ENCODE results near the gene WDR7. TPM values are rescaled to one million over a fixed set of nuclear protein-coding genes. Genes with fewer than 3 reads are reported as not detected.

Gene WDR7
- total and polyA plus RNA-seq, 3 experiments from 2014 or later: 20.5 to 21.9 (median 20.6) TPM

DNA sequence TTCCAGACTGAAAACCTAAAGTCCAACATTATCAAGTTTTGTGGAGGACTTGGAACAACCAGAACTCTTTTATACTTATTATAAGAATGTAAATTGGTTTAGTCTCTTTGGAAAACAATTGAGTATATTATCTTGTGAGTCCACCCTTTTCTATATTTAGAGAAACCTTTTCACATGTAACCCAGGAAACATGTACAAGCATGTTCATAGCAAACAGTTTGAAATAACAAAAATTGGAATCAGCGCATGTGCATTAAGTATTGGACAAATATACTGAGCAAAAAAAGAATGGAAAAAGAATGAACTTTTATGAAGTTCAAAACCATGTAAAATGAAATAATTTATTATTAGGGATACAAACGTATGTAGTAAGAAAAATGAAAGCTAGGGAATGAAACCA is 246.0 kb downstream of the WDR7 start:
- H3K27me3 ChIP-seq (ENCODE audit: insufficient read depth, low read length, poor library complexity, severe bottlenecking): no peaks in the 10 kb centered on the region

DNA sequence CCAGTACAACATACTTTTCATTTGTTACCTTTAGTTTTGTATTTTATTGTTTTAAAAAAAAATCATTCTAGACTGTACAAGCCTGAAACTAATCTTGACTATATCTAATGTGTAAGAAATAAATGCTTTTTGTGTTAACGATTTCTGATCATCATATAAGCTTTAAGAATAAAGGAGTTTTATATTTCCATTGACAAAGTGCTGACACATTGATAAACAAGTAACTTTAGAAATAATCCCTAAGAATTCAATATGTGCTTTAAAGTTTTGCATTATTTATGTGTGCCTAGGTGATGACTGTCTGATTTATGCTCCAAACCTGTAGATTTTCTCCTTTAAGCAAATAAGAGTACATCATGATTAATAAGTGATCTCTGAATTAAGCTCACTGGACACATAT is 248.5 kb downstream of the WDR7 start:
- H3K36me3 Mint-ChIP-seq: peaks cover 0 to 2% (median 1%) of the 10 kb centered on the region in 3 donors
- H3K27me3 ChIP-seq (ENCODE audit: insufficient read depth, low read length, poor library complexity, severe bottlenecking): no peaks in the 10 kb centered on the region
- H3K4me3 ChIP-seq (ENCODE audit: low read length): no peak overlapping the region
- no peaks in the 10 kb centered on the region for H3K27me3 Mint-ChIP-seq
- POLR2A ChIA-PET: no interaction called here
- no peak overlapping the region for H3K4me3 Mint-ChIP-seq
- H3K36me3 ChIP-seq (ENCODE audit: insufficient read depth, low read length): no peaks in the 10 kb centered on the region
- H3K27ac Mint-ChIP-seq: no peak overlapping the region
- CTCF ChIA-PET: no interaction called here
- no peak for DNase-seq
- H3K27ac ChIP-seq (ENCODE audit: low read depth, low read length): no peak overlapping the region
- peaks cover 5% of the 10 kb centered on the region for H3K4me1 ChIP-seq (ENCODE audit: insufficient read depth, low read length)
- H3K9me3 Mint-ChIP-seq: no peaks in the 10 kb centered on the region
- H3K4me1 Mint-ChIP-seq: peaks cover 11 to 27% (median 21%) of the 10 kb centered on the region in 3 donors
- H3K9me3 ChIP-seq (ENCODE audit: low read length): no peaks in the 10 kb centered on the region

More for the DNA sequence above, 246.0 kb downstream of the WDR7 start:
- CTCF ChIA-PET: no interaction called here
- no peak overlapping the region for H3K4me3 Mint-ChIP-seq
- H3K27ac Mint-ChIP-seq: no peak overlapping the region
- peaks cover 0 to 4% (median 4%) of the 10 kb centered on the region in 3 donors for H3K36me3 Mint-ChIP-seq
- peaks cover 7 to 21% (median 19%) of the 10 kb centered on the region in 3 donors for H3K4me1 Mint-ChIP-seq
- Histone ChIP-seq H3K36me3 (ENCODE audit: insufficient read depth, low read length) (no peaks in the 10 kb centered on the region), H3K9me3 (ENCODE audit: low read length) (no peaks in the 10 kb centered on the region), H3K4me1 (ENCODE audit: insufficient read depth, low read length) (peaks cover 5% of the 10 kb centered on the region), H3K4me3 (ENCODE audit: low read length) (no peak overlapping the region), H3K27ac (ENCODE audit: low read depth, low read length) (no peak overlapping the region)
- no peak for DNase-seq
- POLR2A ChIA-PET: no interaction called here
- H3K27me3 Mint-ChIP-seq: no peaks in the 10 kb centered on the region
- no peaks in the 10 kb centered on the region for H3K9me3 Mint-ChIP-seq

DNA sequence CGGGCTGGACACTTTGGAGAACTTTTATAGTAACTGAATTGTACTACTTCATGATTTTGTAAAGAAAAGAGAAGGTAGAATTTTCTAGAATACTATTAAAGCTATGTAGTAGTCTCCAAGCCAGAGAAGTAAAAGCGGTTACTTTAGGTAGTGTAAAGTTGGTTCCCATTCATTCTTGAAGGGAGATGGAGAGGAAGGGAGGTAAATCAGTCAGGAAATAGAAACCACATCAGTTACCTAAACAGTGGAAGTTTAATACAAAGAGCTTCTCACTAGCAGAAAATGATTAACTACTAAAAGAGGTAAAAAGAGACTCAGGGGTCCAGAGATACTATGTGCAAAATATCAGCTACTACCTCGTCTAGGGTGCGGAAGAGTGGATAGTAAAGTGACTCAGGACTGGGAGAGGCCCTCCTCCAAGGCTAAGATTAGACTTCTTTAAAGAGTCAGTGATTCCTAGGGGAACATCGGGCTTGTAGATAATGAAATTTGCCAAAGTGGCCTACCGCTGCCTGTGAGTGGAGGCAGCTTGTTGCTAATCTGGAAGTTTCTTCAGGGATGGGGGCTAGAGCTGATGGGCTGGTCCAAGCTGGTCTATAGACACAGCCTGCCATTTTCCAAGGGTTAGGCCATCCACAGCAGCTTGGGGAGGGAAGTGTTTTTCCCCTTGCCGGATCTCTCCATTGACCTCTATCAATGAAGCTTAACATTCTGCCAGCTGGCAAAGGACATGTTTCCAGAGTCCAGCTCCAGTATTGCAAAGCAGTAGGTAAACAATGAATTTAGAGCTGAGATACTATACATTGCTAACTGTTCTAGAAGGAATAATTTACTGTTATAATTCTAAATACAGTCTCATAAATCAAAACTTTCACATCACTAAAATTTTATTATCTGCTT is 249.3 kb downstream of the WDR7 start:
- CTCF ChIA-PET: no interaction called here
- Histone ChIP-seq H3K36me3 (ENCODE audit: insufficient read depth, low read length) (no peaks in the 10 kb centered on the region), H3K27me3 (ENCODE audit: insufficient read depth, low read length, poor library complexity, severe bottlenecking) (no peaks in the 10 kb centered on the region), H3K27ac (ENCODE audit: low read depth, low read length) (no peak overlapping the region), H3K4me1 (ENCODE audit: insufficient read depth, low read length) (peaks cover 5% of the 10 kb centered on the region), H3K9me3 (ENCODE audit: low read length) (no peaks in the 10 kb centered on the region), H3K4me3 (ENCODE audit: low read length) (no peak overlapping the region)
- no peaks in the 10 kb centered on the region for H3K27me3 Mint-ChIP-seq
- POLR2A ChIA-PET: no interaction called here
- H3K36me3 Mint-ChIP-seq: peaks cover 0 to 4% (median 0%) of the 10 kb centered on the region in 3 donors
- no peak for DNase-seq
- H3K27ac Mint-ChIP-seq: no peak overlapping the region
- H3K4me1 Mint-ChIP-seq: peaks cover 11 to 29% (median 21%) of the 10 kb centered on the region in 3 donors
- no peaks in the 10 kb centered on the region for H3K9me3 Mint-ChIP-seq
- no peak overlapping the region for H3K4me3 Mint-ChIP-seq

DNA sequence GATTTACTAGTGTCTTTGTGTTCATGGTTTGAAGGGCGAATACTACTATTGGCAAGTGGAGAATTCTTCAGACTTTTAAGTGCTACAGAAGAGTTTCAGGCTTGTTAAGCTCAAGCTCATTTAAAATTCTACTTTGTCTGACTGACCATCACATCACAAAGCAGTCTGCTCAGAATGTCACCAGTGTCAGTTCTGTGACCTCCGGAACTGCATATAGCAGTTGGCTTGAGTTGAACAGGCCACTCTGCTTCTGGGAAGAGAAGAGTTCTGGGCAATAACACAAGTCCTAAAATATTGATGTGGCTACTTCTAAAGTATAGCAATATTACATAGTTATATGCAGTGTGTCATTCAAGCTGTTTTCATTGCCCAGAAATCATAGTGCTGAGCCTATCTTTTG is 250.8 kb downstream of the WDR7 start:
- H3K4me3 Mint-ChIP-seq: no peak overlapping the region
- no peaks in the 10 kb centered on the region for H3K9me3 Mint-ChIP-seq
- no peak for DNase-seq
- POLR2A ChIA-PET: no interaction called here
- H3K27ac Mint-ChIP-seq: no peak overlapping the region
- H3K27me3 Mint-ChIP-seq: no peaks in the 10 kb centered on the region
- Histone ChIP-seq H3K4me3 (ENCODE audit: low read length) (no peak overlapping the region), H3K36me3 (ENCODE audit: insufficient read depth, low read length) (no peaks in the 10 kb centered on the region), H3K4me1 (ENCODE audit: insufficient read depth, low read length) (peaks cover 5% of the 10 kb centered on the region), H3K27ac (ENCODE audit: low read depth, low read length) (no peak overlapping the region), H3K9me3 (ENCODE audit: low read length) (no peaks in the 10 kb centered on the region), H3K27me3 (ENCODE audit: insufficient read depth, low read length, poor library complexity, severe bottlenecking) (no peaks in the 10 kb centered on the region)
- peaks cover 11 to 29% (median 21%) of the 10 kb centered on the region in 3 donors for H3K4me1 Mint-ChIP-seq
- CTCF ChIA-PET: no interaction called here
- peaks cover 4 to 9% (median 5%) of the 10 kb centered on the region in 3 donors for H3K36me3 Mint-ChIP-seq

DNA sequence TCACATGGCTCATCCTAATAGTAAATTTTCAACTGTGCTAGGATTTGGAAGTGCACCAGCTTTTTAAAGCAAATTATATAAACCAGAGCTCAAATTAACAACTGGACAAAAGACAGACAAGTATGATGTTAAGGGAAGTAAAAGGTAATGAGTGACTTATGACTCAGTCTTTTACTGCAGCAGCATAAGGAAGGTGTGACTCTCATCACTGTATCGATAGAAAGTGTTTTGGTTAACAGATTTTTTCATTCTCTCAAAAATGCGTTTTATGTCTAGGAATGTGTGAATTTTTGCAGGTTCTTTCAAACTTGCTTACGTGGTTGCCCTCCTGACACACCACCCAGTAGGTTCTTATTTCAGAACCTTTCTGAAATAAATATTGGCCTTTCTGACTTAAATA is 251.5 kb downstream of the WDR7 start:
- H3K27ac Mint-ChIP-seq: no peak overlapping the region
- no peaks in the 10 kb centered on the region for H3K27me3 Mint-ChIP-seq
- H3K36me3 Mint-ChIP-seq: peaks cover 4 to 12% (median 5%) of the 10 kb centered on the region in 3 donors
- H3K9me3 Mint-ChIP-seq: no peaks in the 10 kb centered on the region
- H3K4me1 ChIP-seq (ENCODE audit: insufficient read depth, low read length): peaks cover 5% of the 10 kb centered on the region
- POLR2A ChIA-PET: no interaction called here
- H3K27me3 ChIP-seq (ENCODE audit: insufficient read depth, low read length, poor library complexity, severe bottlenecking): no peaks in the 10 kb centered on the region
- DNase-seq: no peak
- H3K9me3 ChIP-seq (ENCODE audit: low read length): no peaks in the 10 kb centered on the region
- H3K4me1 Mint-ChIP-seq: peaks cover 11 to 29% (median 21%) of the 10 kb centered on the region in 3 donors
- no peak overlapping the region for H3K4me3 Mint-ChIP-seq
- no peak overlapping the region for H3K27ac ChIP-seq (ENCODE audit: low read depth, low read length)
- no peaks in the 10 kb centered on the region for H3K36me3 ChIP-seq (ENCODE audit: insufficient read depth, low read length)
- CTCF ChIA-PET: no interaction called here
- no peak overlapping the region for H3K4me3 ChIP-seq (ENCODE audit: low read length)

DNA sequence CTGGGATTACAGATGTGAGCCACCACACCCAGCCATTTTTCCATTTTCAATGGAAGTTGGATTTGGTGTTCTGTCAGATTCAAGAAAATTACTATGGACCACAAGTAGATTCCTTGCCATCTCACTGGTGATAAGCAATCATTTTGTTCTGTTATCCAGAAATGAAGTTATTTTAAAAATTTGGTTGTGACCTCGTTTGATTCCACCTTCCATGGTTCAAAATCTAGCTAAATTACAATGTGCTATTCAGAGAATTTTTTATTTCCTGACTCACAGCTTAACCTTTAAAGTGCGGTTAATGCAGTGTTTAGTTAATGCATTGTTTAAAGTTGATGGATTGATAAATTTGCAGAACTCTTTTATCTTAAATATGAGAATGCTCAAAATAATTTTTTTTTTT is 252.5 kb downstream of the WDR7 start:
- Histone ChIP-seq H3K9me3 (ENCODE audit: low read length) (no peaks in the 10 kb centered on the region), H3K36me3 (ENCODE audit: insufficient read depth, low read length) (no peaks in the 10 kb centered on the region), H3K27me3 (ENCODE audit: insufficient read depth, low read length, poor library complexity, severe bottlenecking) (no peaks in the 10 kb centered on the region), H3K4me3 (ENCODE audit: low read length) (no peak overlapping the region), H3K27ac (ENCODE audit: low read depth, low read length) (no peak overlapping the region), H3K4me1 (ENCODE audit: insufficient read depth, low read length) (peaks cover 5% of the 10 kb centered on the region)
- H3K4me1 Mint-ChIP-seq: peaks cover 11 to 29% (median 17%) of the 10 kb centered on the region in 3 donors
- DNase-seq: no peak
- H3K4me3 Mint-ChIP-seq: peak overlapping the region in 1 of 7 donors; percentile 25
- H3K27ac Mint-ChIP-seq: no peak overlapping the region
- POLR2A ChIA-PET: no interaction called here
- H3K27me3 Mint-ChIP-seq: no peaks in the 10 kb centered on the region
- H3K9me3 Mint-ChIP-seq: no peaks in the 10 kb centered on the region
- H3K36me3 Mint-ChIP-seq: peaks cover 4 to 12% (median 5%) of the 10 kb centered on the region in 3 donors
- CTCF ChIA-PET: interaction anchor here (1.8 kb wide), 1 partner anchor 35 kb away, joined by 5 read pairs; no protein-coding TSS in a partner anchor

DNA sequence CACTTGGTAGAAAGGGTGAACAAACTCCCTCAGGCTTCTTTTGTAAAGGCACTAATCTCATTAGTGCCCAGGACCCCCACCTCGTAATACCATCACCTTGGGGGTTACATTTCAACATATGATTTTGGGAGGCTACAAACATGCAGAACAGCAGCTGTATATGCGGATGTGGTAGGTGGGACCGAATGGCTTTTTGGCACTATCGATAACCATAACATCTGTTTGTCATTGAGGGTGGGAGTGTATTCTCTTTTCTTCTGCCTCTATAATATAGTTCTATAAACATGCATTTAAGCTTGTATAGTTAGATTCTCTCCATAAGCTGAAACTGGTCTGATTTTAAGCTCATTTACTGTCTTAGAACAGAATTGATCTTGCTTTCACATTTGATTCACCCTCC is 256.6 kb downstream of the WDR7 start:
- Mint-ChIP-seq H3K36me3 (peaks cover 5 to 18% (median 10%) of the 10 kb centered on the region in 3 donors), H3K9me3 (no peaks in the 10 kb centered on the region), H3K27me3 (no peaks in the 10 kb centered on the region), H3K4me3 (no peak overlapping the region), H3K4me1 (peaks cover 0 to 5% (median 0%) of the 10 kb centered on the region in 3 donors), H3K27ac (no peak overlapping the region)
- H3K36me3 ChIP-seq (ENCODE audit: insufficient read depth, low read length): no peaks in the 10 kb centered on the region
- ChIA-PET POLR2A (no interaction called here), CTCF (no interaction called here)
- no peaks in the 10 kb centered on the region for H3K27me3 ChIP-seq (ENCODE audit: insufficient read depth, low read length, poor library complexity, severe bottlenecking)
- H3K4me1 ChIP-seq (ENCODE audit: insufficient read depth, low read length): no peaks in the 10 kb centered on the region
- H3K27ac ChIP-seq (ENCODE audit: low read depth, low read length): no peak overlapping the region
- H3K9me3 ChIP-seq (ENCODE audit: low read length): no peaks in the 10 kb centered on the region
- H3K4me3 ChIP-seq (ENCODE audit: low read length): no peak overlapping the region
- no peak for DNase-seq

DNA sequence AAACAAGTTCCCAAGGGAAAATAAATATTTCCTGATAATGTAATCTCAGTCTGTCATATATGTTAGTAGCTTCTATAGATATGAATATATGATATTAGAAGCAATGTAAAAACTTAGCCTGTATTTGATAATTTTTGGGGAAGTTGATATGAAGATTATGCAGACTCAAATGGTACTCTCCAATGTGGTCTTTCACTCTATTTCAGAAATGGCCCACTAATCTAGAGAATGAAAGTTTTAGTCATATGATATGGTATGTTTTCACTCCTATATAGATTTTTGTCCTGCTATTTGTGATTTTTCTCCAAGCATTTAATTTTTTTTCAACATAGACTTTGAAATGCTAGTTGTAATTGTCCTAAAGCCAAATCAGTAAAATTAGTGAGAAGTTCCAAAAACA is 259.1 kb downstream of the WDR7 start:
- H3K36me3 Mint-ChIP-seq: peaks cover 10 to 23% (median 17%) of the 10 kb centered on the region in 3 donors
- no peak overlapping the region for H3K27ac ChIP-seq (ENCODE audit: low read depth, low read length)
- CTCF ChIA-PET: no interaction called here

More for the DNA sequence above, 259.1 kb downstream of the WDR7 start:
- Mint-ChIP-seq H3K9me3 (no peaks in the 10 kb centered on the region), H3K27me3 (no peaks in the 10 kb centered on the region), H3K4me1 (peaks cover 0 to 4% (median 0%) of the 10 kb centered on the region in 3 donors), H3K27ac (no peak overlapping the region), H3K4me3 (no peak overlapping the region)
- DNase-seq: no peak
- Histone ChIP-seq H3K9me3 (ENCODE audit: low read length) (no peaks in the 10 kb centered on the region), H3K4me1 (ENCODE audit: insufficient read depth, low read length) (no peaks in the 10 kb centered on the region), H3K27me3 (ENCODE audit: insufficient read depth, low read length, poor library complexity, severe bottlenecking) (no peaks in the 10 kb centered on the region), H3K4me3 (ENCODE audit: low read length) (no peak overlapping the region), H3K36me3 (ENCODE audit: insufficient read depth, low read length) (no peaks in the 10 kb centered on the region)
- POLR2A ChIA-PET: no interaction called here
